Measurements from ENCODE around the gene CIART. TPM values are rescaled to one million over a fixed set of nuclear protein-coding genes. Genes with fewer than 3 reads are reported as not detected.

CIART gene
- total and polyA plus RNA-seq, 2 donors (not counting 3 experiments of a cell fraction or from before 2014, with no cell fraction given) = 2.4 to 4.3 TPM

DNA sequence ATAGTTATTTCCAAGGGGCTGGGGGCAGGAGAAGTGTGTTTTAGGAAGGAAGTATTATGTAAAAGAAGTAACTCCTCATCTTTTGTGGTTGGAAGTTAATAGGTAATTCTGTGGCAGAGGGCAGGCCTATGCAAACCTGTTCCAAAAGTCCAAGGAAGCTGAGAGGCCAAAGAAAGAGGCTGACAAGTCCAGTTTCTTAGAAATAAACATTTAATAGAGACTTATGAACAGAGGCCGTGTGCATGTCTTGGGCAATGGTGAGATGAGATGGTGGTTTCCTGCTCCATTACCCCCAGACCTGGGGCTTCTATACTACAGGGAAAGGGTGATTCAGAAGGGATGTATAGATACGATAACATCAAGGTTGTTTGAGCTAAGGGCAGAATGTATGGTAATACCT is 32.4 kb upstream of the CIART start:
- no peak overlapping the region for H3K27ac ChIP-seq (ENCODE audit: insufficient read depth, low read depth, low read length)
- dilution Hi-C loops (cut with MboI; ENCODE audit: extremely low pct_ligation_motif_present, low sequenced_read_pairs) (no loop called here), intact Hi-C loops (cut with micrococcal nuclease) (no loop called here)
- H3K9me1 ChIP-seq (replicated peaks; ENCODE audit: control insufficient read depth, extremely low read depth, insufficient read depth, low read length) = no peaks in the 10 kb centered on the region
- H3K9ac ChIP-seq (replicated peaks; ENCODE audit: extremely low read depth, insufficient read depth, low read length) = no peak overlapping the region
- H3K4me3 ChIP-seq (replicated peaks in 1 of 3; ENCODE audit: insufficient read depth in 1 of 3, low read depth in 1 of 3, low read length in 3 of 3) = no peak overlapping the region
- H3K4me1 ChIP-seq (ENCODE audit: control insufficient read depth, extremely low read depth, insufficient read depth, low read length) = no peaks in the 10 kb centered on the region
- CTCF ChIA-PET = no interaction called here
- H3K27me3 ChIP-seq (ENCODE audit: control insufficient read depth in 2 of 2, insufficient read depth in 2 of 2, low read length in 2 of 2) = peaks cover 0 to 2% of the 10 kb centered on the region in 2 experiments
- no TSS peak for BruUV-seq (replicated peaks)
- TF ChIP-seq JUN (IDR thresholded peaks at IDR 0.05; ENCODE audit: borderline replicate concordance, insufficient read depth, insufficient read length, low read depth) (no peak), EZH2 (IDR thresholded peaks at IDR 0.05; ENCODE audit: borderline replicate concordance, low read depth, low read length, severe bottlenecking) (no peak), GATA2 (IDR thresholded peaks at IDR 0.05; ENCODE audit: insufficient read depth, insufficient read length, low read depth, low read length) (no peak), POLR2AphosphoS5 (IDR thresholded peaks at IDR 0.05; ENCODE audit: insufficient read depth, low read depth, low read length) (no peak), POLR2A (IDR thresholded peaks at IDR 0.05; ENCODE audit: low read depth, low read length) (no peak), FOS (IDR thresholded peaks at IDR 0.05; ENCODE audit: borderline replicate concordance, insufficient read depth, low read length) (no peak), MYC (IDR thresholded peaks at IDR 0.05; ENCODE audit: low read depth, low read length) (no peak)
- TF ChIP-seq, protein P1, sequence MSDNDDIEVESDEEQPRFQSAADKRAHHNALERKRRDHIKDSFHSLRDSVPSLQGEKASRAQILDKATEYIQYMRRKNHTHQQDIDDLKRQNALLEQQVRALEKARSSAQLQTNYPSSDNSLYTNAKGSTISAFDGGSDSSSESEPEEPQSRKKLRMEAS (IDR thresholded peaks at IDR 0.05; ENCODE audit: insufficient read depth, insufficient read length) = no peak
- TF ChIP-seq, protein P2, sequence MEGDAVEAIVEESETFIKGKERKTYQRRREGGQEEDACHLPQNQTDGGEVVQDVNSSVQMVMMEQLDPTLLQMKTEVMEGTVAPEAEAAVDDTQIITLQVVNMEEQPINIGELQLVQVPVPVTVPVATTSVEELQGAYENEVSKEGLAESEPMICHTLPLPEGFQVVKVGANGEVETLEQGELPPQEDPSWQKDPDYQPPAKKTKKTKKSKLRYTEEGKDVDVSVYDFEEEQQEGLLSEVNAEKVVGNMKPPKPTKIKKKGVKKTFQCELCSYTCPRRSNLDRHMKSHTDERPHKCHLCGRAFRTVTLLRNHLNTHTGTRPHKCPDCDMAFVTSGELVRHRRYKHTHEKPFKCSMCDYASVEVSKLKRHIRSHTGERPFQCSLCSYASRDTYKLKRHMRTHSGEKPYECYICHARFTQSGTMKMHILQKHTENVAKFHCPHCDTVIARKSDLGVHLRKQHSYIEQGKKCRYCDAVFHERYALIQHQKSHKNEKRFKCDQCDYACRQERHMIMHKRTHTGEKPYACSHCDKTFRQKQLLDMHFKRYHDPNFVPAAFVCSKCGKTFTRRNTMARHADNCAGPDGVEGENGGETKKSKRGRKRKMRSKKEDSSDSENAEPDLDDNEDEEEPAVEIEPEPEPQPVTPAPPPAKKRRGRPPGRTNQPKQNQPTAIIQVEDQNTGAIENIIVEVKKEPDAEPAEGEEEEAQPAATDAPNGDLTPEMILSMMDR (IDR thresholded peaks at IDR 0.05; ENCODE audit: extremely low read depth in 1 of 2, insufficient read depth in 1 of 2, low read depth in 1 of 2, low read length in 2 of 2) = no peak
- DNase-seq (ENCODE audit: low read depth, low spot score) = no peak
- FAIRE-seq = no peak
- H3K36me3 ChIP-seq (ENCODE audit: control insufficient read depth in 2 of 2, extremely low read depth in 1 of 2, insufficient read depth in 2 of 2, low read length in 2 of 2) = no peaks in the 10 kb centered on the region
- H4K20me1 ChIP-seq (replicated peaks; ENCODE audit: control insufficient read depth, extremely low read depth, insufficient read depth, low read length) = no peaks in the 10 kb centered on the region
- POLR2A ChIA-PET = no interaction called here
- H3K9me3 ChIP-seq (replicated peaks; ENCODE audit: control insufficient read depth, insufficient read depth, low read length) = no peaks in the 10 kb centered on the region
- H3K4me2 ChIP-seq (ENCODE audit: insufficient read depth, low read length) = no peak overlapping the region
- H3K79me2 ChIP-seq (ENCODE audit: control insufficient read depth, insufficient read depth, low read length) = no peaks in the 10 kb centered on the region
- no peak overlapping the region for H2AFZ ChIP-seq (ENCODE audit: low read depth, low read length)
